ENCODE measurements around the gene FAM81A. TPM values are rescaled to one million over a fixed set of nuclear protein-coding genes. Genes with fewer than 3 reads are reported as not detected.
"Not testable (repeated sequence)": the region's sequence is repeated elsewhere in the genome, so short reads cannot be mapped to it uniquely, and the experiment has no call there.

Gene FAM81A
- total RNA-seq, 4 donors from 2014 or later, result 1.5 to 4.4 TPM; not detected in 2

- H3K4me1 ChIP-seq, result no peaks in the 10 kb centered on the region
- no peak for DNase-seq
- TF ChIP-seq CTCF (IDR thresholded peaks at IDR 0.05), result no peak
- no peak for TF ChIP-seq POLR2A (IDR thresholded peaks at IDR 0.05)
- no peaks in the 10 kb centered on the region for H3K27me3 ChIP-seq
- H3K4me3 ChIP-seq, result no peak overlapping the region
- H3K36me3 ChIP-seq, result no peaks in the 10 kb centered on the region
- intact Hi-C loops (cut with DNase I; ENCODE audit: low total_unique reads), result no loop called here
- no peaks in the 10 kb centered on the region for H3K9me3 ChIP-seq
- H3K27ac ChIP-seq, result no peak overlapping the region
Observed at GRCh38 chr15:59396679-59397078, 41.3 kb upstream of the FAM81A start.

GRCh38 chr15:59398220-59398619, 39.8 kb upstream of the FAM81A start:
- Histone ChIP-seq H3K36me3 (no peaks in the 10 kb centered on the region), H3K4me3 (no peak overlapping the region), H3K4me1 (no peaks in the 10 kb centered on the region), H3K27ac (no peak overlapping the region), H3K9me3 (no peaks in the 10 kb centered on the region), H3K27me3 (no peaks in the 10 kb centered on the region)
- TF ChIP-seq CTCF (IDR thresholded peaks at IDR 0.05) (no peak), POLR2A (IDR thresholded peaks at IDR 0.05) (no peak)
- no peak for DNase-seq
- intact Hi-C loops (cut with DNase I; ENCODE audit: low total_unique reads), result no loop called here

- intact Hi-C loops (cut with DNase I; ENCODE audit: low total_unique reads), result no loop called here
- Histone ChIP-seq H3K9me3 (no peaks in the 10 kb centered on the region), H3K36me3 (no peaks in the 10 kb centered on the region), H3K27ac (no peak overlapping the region), H3K27me3 (no peaks in the 10 kb centered on the region), H3K4me1 (no peaks in the 10 kb centered on the region), H3K4me3 (no peak overlapping the region)
- TF ChIP-seq POLR2A (IDR thresholded peaks at IDR 0.05) (no peak), CTCF (IDR thresholded peaks at IDR 0.05) (no peak)
- DNase-seq, result no peak
Observed at GRCh38 chr15:59399465-59400102, 38.4 kb upstream of the FAM81A start.

- TF ChIP-seq POLR2A (IDR thresholded peaks at IDR 0.05), result no peak
- TF ChIP-seq CTCF (IDR thresholded peaks at IDR 0.05), result no peak
- intact Hi-C loops (cut with DNase I; ENCODE audit: low total_unique reads), result no loop called here
- H3K27me3 ChIP-seq, result no peaks in the 10 kb centered on the region
- no peaks in the 10 kb centered on the region for H3K36me3 ChIP-seq
- no peaks in the 10 kb centered on the region for H3K9me3 ChIP-seq
- no peak for DNase-seq
- no peak overlapping the region for H3K4me3 ChIP-seq
- H3K4me1 ChIP-seq, result no peaks in the 10 kb centered on the region
- no peak overlapping the region for H3K27ac ChIP-seq
Observed at GRCh38 chr15:59400103-59400813, 37.7 kb upstream of the FAM81A start.

- DNase-seq; H3K27me3 ChIP-seq; H3K27ac ChIP-seq; H3K36me3 ChIP-seq; intact Hi-C loops (cut with DNase I; ENCODE audit: low total_unique reads); H3K9me3 ChIP-seq; H3K4me3 ChIP-seq; H3K4me1 ChIP-seq: not testable (repeated sequence)
Observed at GRCh38 chr15:59401051-59401823, 36.7 kb upstream of the FAM81A start.

All from uterus (tissue), 4 donors.